HepG2 (cell line): ENCODE results near the gene TMEM129. TPM values are rescaled to one million over a fixed set of nuclear protein-coding genes. Genes with fewer than 3 reads are reported as not detected.

Experiments used
- CHCHD3 ChIP-seq: sonication (generic); formaldehyde crosslinking; IDR thresholded peaks from 2 replicates; pipeline ENCODE4 v1.8.0; 2022; ENCODE audit warnings: mild to moderate bottlenecking, missing genetic modification reagents, moderate library complexity
- FOXA1 ChIP-seq, 2 experiments: fragments of 450-650 bp in 1 of 2; sonication (generic) in 1 of 2; formaldehyde crosslinking in 1 of 2; IDR thresholded peaks; 2 replicates each; pipeline versions ENCODE4 v1.4.0 to v1.6.1; 2016 to 2020; ENCODE audit warnings: missing genetic modification reagents in 1 of 2
- HNF4G ChIP-seq, 2 experiments: sonication (generic) in 1 of 2; formaldehyde crosslinking in 1 of 2; IDR thresholded peaks; 2 replicates each; pipeline versions ENCODE4 v1.4.0 to v1.6.1; 2011 to 2020; ENCODE audit warnings: borderline replicate concordance in 2 of 2, low read depth in 2 of 2, mild to moderate bottlenecking in 2 of 2, low read length in 1 of 2, missing genetic modification reagents in 1 of 2, moderate library complexity in 1 of 2
- HNRNPL ChIP-seq: fragments of 200-400 bp; formaldehyde crosslinking; IDR thresholded peaks from 2 replicates; pipeline ENCODE4 v1.6.1; 2017; ENCODE audit warnings: mild to moderate bottlenecking, low read depth, low read length
- MAFF ChIP-seq: IDR thresholded peaks from 2 replicates; pipeline ENCODE4 v1.6.1; 2011; ENCODE audit warnings: low read depth, low read length, improper control_type of control experiment
- NFRKB ChIP-seq: fragments of 450-650 bp; IDR thresholded peaks from 2 replicates; pipeline ENCODE4 v1.6.1; 2017
- POLR2G ChIP-seq: fragments of 200-400 bp; formaldehyde crosslinking; IDR thresholded peaks from 2 replicates; pipeline ENCODE4 v1.6.1; 2018; ENCODE audit warnings: mild to moderate bottlenecking, low read depth, low read length, moderate library complexity
- SNAPC2 ChIP-seq: sonication (generic); formaldehyde crosslinking; IDR thresholded peaks from 2 replicates; pipeline ENCODE4 v1.8.1; 2022; ENCODE audit warnings: mild to moderate bottlenecking, missing genetic modification reagents
- SRSF1 ChIP-seq: fragments of 200-400 bp; formaldehyde crosslinking; optimal IDR thresholded peaks from 2 replicates; pipeline ENCODE3; 2017; ENCODE audit warnings: mild to moderate bottlenecking, low read depth, low read length, moderate library complexity
- ZNF138 ChIP-seq: sonication (generic); formaldehyde crosslinking; IDR thresholded peaks from 2 replicates; pipeline ENCODE4 v1.5.0; 2020; ENCODE audit warnings: mild to moderate bottlenecking, low read depth, missing genetic modification reagents
- ZNF17 ChIP-seq: sonication (generic); formaldehyde crosslinking; IDR thresholded peaks from 2 replicates; pipeline ENCODE4 v1.5.0; 2020; ENCODE audit warnings: mild to moderate bottlenecking, missing genetic modification reagents
- ZNF33B ChIP-seq: sonication (generic); formaldehyde crosslinking; IDR thresholded peaks from 2 replicates; pipeline ENCODE4 v1.5.1; 2020; ENCODE audit warnings: mild to moderate bottlenecking, missing genetic modification reagents
- ZNF44 ChIP-seq: sonication (generic); formaldehyde crosslinking; IDR thresholded peaks from 2 replicates; pipeline ENCODE4 v1.5.1; 2020; ENCODE audit warnings: mild to moderate bottlenecking, missing genetic modification reagents
- ZNF615 ChIP-seq: sonication (generic); formaldehyde crosslinking; IDR thresholded peaks from 2 replicates; pipeline ENCODE4 v1.5.0; 2020; ENCODE audit warnings: mild to moderate bottlenecking, missing genetic modification reagents, borderline replicate concordance
- ZNF772 ChIP-seq: sonication (generic); formaldehyde crosslinking; IDR thresholded peaks from 2 replicates; pipeline ENCODE4 v1.5.0; 2020; ENCODE audit warnings: mild to moderate bottlenecking, missing genetic modification reagents
- ZNF780A ChIP-seq: sonication (generic); formaldehyde crosslinking; IDR thresholded peaks from 2 replicates; pipeline ENCODE4 v1.8.0; 2022; ENCODE audit warnings: mild to moderate bottlenecking, missing genetic modification reagents, moderate library complexity
- polyA plus RNA-seq, 8 experiments: library from polyadenylated mRNA; depleted of rRNA in 3 of 8; stranded (reverse) in 7 of 8; unstranded in 1 of 8; fragments of >200 nt; fragmentation: Illumina TruSeq in 4 of 8; extraction: Trizol in 4 of 8; gene quantifications; 2 replicates each; pipeline versions ENCODE4 v1.2.1 to v1.2.3, GENCODE V29; 2011 to 2016; ENCODE audit warnings: low read depth in 4 of 8, missing spikeins in 1 of 8, mixed read lengths in 1 of 8; ENCODE audit not compliant: insufficient read depth in 1 of 8
- total RNA-seq, 5 experiments: library from RNA; depleted of rRNA; stranded (reverse); fragments of >200 nt; fragmentation: Illumina TruSeq; extraction: Trizol; gene quantifications; 2 replicates each; pipeline ENCODE4 v1.2.3, GENCODE V29; 2016; ENCODE audit warnings: low read depth in 1 of 5
- TF ChIP-seq, protein P1 (sequence below): sonication (generic); formaldehyde crosslinking; IDR thresholded peaks from 2 replicates; pipeline ENCODE4 v1.8.1; 2023; ENCODE audit warnings: mild to moderate bottlenecking, moderate library complexity, missing genetic modification reagents
- TF ChIP-seq, protein P2 (sequence below): sonication (generic); formaldehyde crosslinking; IDR thresholded peaks from 2 replicates; pipeline ENCODE4 v1.5.1; 2020; ENCODE audit warnings: mild to moderate bottlenecking, missing genetic modification reagents, borderline replicate concordance
- TF ChIP-seq, protein P3 (sequence below): sonication (generic); formaldehyde crosslinking; IDR thresholded peaks from 2 replicates; pipeline ENCODE4 v1.4.0; 2020; ENCODE audit warnings: missing genetic modification reagents

Gene TMEM129
- total and polyA plus RNA-seq, 2 of the 13 experiments (the other 11 are each of a cell fraction or from before 2014, with no cell fraction given), result 19.0 to 25.8 TPM

DNA sequence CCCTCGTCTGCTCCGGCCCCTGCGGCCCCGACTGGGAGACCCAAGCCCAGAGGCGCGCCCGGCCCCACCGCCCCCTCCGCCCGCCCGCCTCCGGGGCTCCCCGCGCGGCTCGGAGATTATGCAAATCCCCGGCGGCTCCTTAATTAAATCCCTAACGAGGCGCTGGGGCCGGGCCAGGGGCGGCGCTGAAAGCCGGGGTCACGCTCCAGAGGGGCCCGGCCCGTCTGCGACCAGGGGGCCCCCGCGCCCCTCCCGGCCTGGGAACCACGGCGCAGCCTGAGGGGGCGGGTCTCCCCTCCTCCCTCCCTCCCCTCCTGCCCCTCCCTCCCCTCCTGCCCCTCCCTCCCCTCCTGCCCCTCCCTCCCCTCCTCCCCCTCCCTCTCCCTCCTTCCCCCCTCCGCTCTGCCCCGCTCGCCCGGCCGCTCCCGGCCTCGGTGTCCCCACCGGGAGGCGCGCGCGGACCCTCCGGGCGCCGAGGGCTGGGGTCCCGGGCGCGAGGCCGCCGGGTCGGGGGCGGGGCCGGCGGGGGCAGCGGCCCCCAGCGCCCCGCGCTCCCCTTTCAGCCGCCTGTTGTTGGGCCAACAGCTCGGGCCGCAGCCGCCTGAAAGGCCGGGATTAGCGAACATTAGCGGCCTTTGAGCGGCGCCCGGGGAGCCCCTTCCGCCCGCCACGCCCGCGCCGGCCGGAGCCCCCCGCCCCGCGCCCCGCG lies 46.1 kb upstream of the TMEM129 start (continued):
- TF ChIP-seq, protein P1, sequence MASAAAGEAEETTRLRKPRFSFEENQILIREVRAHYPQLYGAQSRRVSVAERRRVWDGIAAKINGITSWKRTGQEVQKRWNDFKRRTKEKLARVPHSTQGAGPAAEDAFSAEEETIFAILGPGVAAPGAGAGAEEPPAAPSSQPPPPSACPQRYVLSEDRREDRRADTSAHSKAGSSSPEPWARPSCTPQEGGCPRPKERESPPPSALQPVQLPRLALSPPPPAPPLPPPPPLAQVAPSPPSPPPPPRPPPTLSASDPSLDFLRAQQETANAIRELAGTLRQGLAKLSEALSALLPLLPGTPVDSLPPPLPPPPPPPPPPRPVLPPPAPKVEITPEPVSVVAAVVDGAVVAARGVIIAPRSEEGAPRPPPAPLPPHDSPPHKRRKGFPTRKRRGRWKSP (CRISPR knock-in tag), result 0 out of 2 replicates have a peak, but pooled peaks have one; percentile 4
- TF ChIP-seq ZNF780A (CRISPR knock-in tag), result no peak
- TF ChIP-seq ZNF772, result no peak
- TF ChIP-seq SRSF1, result peak; percentile 3
- no peak for TF ChIP-seq ZNF615 (CRISPR knock-in tag)
- TF ChIP-seq, protein P2, sequence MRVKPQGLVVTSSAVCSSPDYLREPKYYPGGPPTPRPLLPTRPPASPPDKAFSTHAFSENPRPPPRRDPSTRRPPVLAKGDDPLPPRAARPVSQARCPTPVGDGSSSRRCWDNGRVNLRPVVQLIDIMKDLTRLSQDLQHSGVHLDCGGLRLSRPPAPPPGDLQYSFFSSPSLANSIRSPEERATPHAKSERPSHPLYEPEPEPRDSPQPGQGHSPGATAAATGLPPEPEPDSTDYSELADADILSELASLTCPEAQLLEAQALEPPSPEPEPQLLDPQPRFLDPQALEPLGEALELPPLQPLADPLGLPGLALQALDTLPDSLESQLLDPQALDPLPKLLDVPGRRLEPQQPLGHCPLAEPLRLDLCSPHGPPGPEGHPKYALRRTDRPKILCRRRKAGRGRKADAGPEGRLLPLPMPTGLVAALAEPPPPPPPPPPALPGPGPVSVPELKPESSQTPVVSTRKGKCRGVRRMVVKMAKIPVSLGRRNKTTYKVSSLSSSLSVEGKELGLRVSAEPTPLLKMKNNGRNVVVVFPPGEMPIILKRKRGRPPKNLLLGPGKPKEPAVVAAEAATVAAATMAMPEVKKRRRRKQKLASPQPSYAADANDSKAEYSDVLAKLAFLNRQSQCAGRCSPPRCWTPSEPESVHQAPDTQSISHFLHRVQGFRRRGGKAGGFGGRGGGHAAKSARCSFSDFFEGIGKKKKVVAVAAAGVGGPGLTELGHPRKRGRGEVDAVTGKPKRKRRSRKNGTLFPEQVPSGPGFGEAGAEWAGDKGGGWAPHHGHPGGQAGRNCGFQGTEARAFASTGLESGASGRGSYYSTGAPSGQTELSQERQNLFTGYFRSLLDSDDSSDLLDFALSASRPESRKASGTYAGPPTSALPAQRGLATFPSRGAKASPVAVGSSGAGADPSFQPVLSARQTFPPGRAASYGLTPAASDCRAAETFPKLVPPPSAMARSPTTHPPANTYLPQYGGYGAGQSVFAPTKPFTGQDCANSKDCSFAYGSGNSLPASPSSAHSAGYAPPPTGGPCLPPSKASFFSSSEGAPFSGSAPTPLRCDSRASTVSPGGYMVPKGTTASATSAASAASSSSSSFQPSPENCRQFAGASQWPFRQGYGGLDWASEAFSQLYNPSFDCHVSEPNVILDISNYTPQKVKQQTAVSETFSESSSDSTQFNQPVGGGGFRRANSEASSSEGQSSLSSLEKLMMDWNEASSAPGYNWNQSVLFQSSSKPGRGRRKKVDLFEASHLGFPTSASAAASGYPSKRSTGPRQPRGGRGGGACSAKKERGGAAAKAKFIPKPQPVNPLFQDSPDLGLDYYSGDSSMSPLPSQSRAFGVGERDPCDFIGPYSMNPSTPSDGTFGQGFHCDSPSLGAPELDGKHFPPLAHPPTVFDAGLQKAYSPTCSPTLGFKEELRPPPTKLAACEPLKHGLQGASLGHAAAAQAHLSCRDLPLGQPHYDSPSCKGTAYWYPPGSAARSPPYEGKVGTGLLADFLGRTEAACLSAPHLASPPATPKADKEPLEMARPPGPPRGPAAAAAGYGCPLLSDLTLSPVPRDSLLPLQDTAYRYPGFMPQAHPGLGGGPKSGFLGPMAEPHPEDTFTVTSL (CRISPR knock-in tag), result no peak
- TF ChIP-seq HNRNPL, result no peak
- TF ChIP-seq ZNF44 (CRISPR knock-in tag), result no peak
- no peak for TF ChIP-seq CHCHD3 (CRISPR knock-in tag)
- no peak for TF ChIP-seq MAFF
- no peak for TF ChIP-seq SNAPC2
- no peak for TF ChIP-seq POLR2G
- TF ChIP-seq NFRKB, result no peak
- TF ChIP-seq ZNF33B (CRISPR knock-in tag), result no peak
- TF ChIP-seq, protein P3, sequence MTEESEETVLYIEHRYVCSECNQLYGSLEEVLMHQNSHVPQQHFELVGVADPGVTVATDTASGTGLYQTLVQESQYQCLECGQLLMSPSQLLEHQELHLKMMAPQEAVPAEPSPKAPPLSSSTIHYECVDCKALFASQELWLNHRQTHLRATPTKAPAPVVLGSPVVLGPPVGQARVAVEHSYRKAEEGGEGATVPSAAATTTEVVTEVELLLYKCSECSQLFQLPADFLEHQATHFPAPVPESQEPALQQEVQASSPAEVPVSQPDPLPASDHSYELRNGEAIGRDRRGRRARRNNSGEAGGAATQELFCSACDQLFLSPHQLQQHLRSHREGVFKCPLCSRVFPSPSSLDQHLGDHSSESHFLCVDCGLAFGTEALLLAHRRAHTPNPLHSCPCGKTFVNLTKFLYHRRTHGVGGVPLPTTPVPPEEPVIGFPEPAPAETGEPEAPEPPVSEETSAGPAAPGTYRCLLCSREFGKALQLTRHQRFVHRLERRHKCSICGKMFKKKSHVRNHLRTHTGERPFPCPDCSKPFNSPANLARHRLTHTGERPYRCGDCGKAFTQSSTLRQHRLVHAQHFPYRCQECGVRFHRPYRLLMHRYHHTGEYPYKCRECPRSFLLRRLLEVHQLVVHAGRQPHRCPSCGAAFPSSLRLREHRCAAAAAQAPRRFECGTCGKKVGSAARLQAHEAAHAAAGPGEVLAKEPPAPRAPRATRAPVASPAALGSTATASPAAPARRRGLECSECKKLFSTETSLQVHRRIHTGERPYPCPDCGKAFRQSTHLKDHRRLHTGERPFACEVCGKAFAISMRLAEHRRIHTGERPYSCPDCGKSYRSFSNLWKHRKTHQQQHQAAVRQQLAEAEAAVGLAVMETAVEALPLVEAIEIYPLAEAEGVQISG (CRISPR knock-in tag), result no peak
- TF ChIP-seq ZNF17 (CRISPR knock-in tag), result no peak
- TF ChIP-seq FOXA1 (IDR thresholded peaks at IDR 0.05), result no peak
- no peak; the same call in 1 of the 2 replicates for TF ChIP-seq FOXA1 (CRISPR knock-in tag; IDR thresholded peaks at IDR 0.05)
- TF ChIP-seq ZNF138 (CRISPR knock-in tag), result no peak
- TF ChIP-seq HNF4G (IDR thresholded peaks at IDR 0.05; ENCODE audit: borderline replicate concordance, low read depth, low read length), result peak; percentile 43; the same call in 1 of the 2 replicates
- no peak for TF ChIP-seq HNF4G (CRISPR knock-in tag; IDR thresholded peaks at IDR 0.05; ENCODE audit: borderline replicate concordance, low read depth)
